Nephron (organoid): Measurements from ENCODE around the gene BACH2.
"Not testable (repeated sequence)": the region's sequence is repeated elsewhere in the genome, so short reads cannot be mapped to it uniquely, and the experiment has no call there.

ENCODE experiments used
- H3K27ac Mint-ChIP-seq, 3 experiments: 2 replicates each; pipeline ENCODE4 v1.8.0; 2020; ENCODE audit warnings: mixed read lengths in 3 of 3, mild to moderate bottlenecking in 2 of 3, moderate library complexity in 1 of 3
- H3K27me3 Mint-ChIP-seq: 2 replicates; pipeline ENCODE4 v1.8.0; 2021; ENCODE audit warnings: low read depth, mild to moderate bottlenecking, moderate library complexity, mixed read lengths
- H3K36me3 Mint-ChIP-seq: 2 replicates; pipeline ENCODE4 v1.8.0; 2020; ENCODE audit warnings: low read depth, mixed read lengths
- H3K4me1 Mint-ChIP-seq: 2 replicates; pipeline ENCODE4 v1.8.0; 2020; ENCODE audit warnings: mixed read lengths
- H3K4me3 Mint-ChIP-seq, 3 experiments: 2 replicates each; pipeline ENCODE4 v1.8.0; 2020; ENCODE audit warnings: mild to moderate bottlenecking in 3 of 3, mixed read lengths in 3 of 3, moderate library complexity in 2 of 3
- H3K9me3 Mint-ChIP-seq: 2 replicates; pipeline ENCODE4 v1.8.0; 2020; ENCODE audit warnings: mixed read lengths
- TF ChIP-seq, protein P1 (sequence below), 3 experiments: fragments of 200-600 bp; sonication (generic); IDR thresholded peaks; one replicate each; pipeline ENCODE4 v1.5.0; 2021; ENCODE audit warnings: antibody characterized with exemption in 3 of 3; ENCODE audit not compliant: unreplicated experiment in 3 of 3

Gene BACH2

DNA sequence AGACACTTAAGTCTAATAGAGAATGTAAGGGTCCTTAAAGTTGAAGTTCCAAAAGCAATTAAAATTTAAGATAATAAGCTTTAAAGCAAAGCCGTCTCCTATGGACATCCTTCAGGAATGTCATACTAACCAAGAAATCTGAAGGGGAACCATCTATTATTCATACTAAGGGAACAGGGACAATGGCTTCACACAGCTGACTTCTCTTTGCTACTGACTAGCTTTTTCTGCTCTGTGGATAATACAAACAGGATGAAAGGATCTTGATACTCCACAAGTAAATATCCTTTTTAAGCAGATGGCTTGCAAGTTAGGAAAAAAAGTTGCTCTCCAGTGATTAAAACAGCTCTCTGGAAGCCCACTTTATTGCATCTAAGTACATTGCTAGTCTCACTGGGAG lies 178.6 kb downstream of the BACH2 start:
- Mint-ChIP-seq H3K4me3 (no peak overlapping the region), H3K4me1 (peaks cover 12% of the 10 kb centered on the region), H3K27me3 (no peaks in the 10 kb centered on the region), H3K36me3 (peaks cover 25% of the 10 kb centered on the region), H3K9me3 (peaks cover 38% of the 10 kb centered on the region), H3K27ac (no peak overlapping the region)
- TF ChIP-seq, protein P1, sequence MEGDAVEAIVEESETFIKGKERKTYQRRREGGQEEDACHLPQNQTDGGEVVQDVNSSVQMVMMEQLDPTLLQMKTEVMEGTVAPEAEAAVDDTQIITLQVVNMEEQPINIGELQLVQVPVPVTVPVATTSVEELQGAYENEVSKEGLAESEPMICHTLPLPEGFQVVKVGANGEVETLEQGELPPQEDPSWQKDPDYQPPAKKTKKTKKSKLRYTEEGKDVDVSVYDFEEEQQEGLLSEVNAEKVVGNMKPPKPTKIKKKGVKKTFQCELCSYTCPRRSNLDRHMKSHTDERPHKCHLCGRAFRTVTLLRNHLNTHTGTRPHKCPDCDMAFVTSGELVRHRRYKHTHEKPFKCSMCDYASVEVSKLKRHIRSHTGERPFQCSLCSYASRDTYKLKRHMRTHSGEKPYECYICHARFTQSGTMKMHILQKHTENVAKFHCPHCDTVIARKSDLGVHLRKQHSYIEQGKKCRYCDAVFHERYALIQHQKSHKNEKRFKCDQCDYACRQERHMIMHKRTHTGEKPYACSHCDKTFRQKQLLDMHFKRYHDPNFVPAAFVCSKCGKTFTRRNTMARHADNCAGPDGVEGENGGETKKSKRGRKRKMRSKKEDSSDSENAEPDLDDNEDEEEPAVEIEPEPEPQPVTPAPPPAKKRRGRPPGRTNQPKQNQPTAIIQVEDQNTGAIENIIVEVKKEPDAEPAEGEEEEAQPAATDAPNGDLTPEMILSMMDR (IDR thresholded peaks at IDR 0.05; ENCODE audit: unreplicated experiment in 3 of 3) = no peak

DNA sequence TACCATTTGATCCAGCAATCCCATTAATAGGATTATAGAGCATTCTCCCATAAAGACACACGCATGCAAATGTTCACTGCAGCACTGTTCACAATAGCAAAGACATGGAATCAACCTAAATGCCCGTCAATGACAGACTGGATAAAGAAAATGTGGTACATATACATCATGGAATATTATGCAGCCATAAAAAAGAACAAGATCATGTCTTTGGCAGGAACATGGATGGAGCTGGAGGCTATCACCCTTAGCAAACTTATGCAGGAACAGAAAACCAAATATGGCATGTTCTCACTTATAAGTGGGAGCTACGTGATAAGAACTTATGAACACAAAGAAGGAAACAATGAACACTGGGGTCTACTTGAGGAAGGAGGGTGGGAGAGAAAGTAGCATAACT lies 180.5 kb downstream of the BACH2 start:
- H3K9me3 Mint-ChIP-seq = peaks cover 50% of the 10 kb centered on the region
- H3K36me3 Mint-ChIP-seq = peaks cover 32% of the 10 kb centered on the region
- not testable (repeated sequence) for H3K4me3 Mint-ChIP-seq, H3K27me3 Mint-ChIP-seq, H3K4me1 Mint-ChIP-seq, H3K27ac Mint-ChIP-seq

DNA sequence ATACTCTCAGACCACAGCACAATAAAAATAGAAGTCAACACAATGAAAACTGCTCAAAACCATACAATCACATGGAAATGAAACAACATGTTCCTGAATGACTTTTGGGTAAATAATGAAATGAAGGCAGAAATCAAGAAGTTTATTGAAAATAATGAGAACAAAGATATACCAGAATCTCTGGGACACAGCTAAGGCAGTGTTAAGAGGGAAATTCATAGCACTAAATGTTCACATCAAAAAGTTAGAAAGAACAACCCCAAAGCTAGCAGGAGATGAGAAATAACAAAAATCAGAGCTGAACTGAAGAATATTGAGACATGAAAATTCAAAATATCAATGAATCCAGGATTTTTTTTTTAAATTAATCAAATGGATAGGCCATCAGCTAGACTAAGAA lies 183.3 kb downstream of the BACH2 start:
- peaks cover 32% of the 10 kb centered on the region for H3K36me3 Mint-ChIP-seq
- H3K4me1 Mint-ChIP-seq = no peaks in the 10 kb centered on the region

DNA sequence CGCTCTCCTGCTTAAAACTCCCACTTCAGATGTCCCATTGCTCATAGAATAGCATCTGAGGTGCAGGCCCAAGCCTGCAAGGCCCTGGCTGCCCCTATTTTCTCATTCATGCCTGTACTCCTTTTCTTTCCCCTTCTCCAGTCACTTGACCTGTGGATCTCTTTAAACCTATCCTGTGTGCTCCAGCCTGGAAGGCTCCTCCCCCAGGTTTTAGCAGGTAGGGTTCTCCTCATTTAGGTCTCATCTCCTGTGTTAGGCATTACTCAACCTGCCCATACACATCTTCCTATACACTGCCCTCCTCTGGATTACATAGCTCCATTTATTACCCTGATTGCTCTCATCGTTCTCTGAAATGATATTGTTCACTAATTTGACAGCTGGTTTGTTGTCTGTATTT lies 185.3 kb downstream of the BACH2 start:
- Mint-ChIP-seq H3K27ac (no peak overlapping the region), H3K9me3 (peaks cover 42% of the 10 kb centered on the region), H3K4me3 (no peak overlapping the region), H3K4me1 (no peaks in the 10 kb centered on the region), H3K36me3 (peaks cover 24% of the 10 kb centered on the region), H3K27me3 (no peaks in the 10 kb centered on the region)
- TF ChIP-seq, protein P1 (IDR thresholded peaks at IDR 0.05; ENCODE audit: unreplicated experiment in 3 of 3) = no peak

More for the DNA sequence above, 183.3 kb downstream of the BACH2 start:
- peaks cover 50% of the 10 kb centered on the region for H3K9me3 Mint-ChIP-seq
- TF ChIP-seq, protein P1 (IDR thresholded peaks at IDR 0.05; ENCODE audit: unreplicated experiment in 3 of 3) = no peak
- no peaks in the 10 kb centered on the region for H3K27me3 Mint-ChIP-seq
- no peak overlapping the region for H3K27ac Mint-ChIP-seq
- H3K4me3 Mint-ChIP-seq = no peak overlapping the region

DNA sequence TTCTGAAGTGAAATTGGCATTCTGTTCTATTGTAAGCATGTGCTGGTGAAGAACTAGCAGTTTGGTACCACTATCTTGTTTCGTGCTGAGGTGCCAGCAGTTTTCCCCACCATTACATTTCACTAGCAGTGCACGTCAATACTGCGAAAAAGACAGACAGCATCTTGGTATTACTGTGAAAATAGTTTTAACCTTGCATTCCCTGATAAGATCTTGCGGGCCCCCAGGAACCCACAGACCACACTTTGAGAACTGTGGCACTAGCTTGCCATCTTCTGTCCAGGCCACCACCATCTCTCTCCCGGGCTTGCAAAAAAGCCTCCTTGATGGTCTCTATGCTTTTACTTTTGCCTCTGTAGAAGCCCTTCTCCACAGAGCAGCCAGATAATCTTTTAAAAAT lies 185.7 kb downstream of the BACH2 start:
- Mint-ChIP-seq H3K36me3 (peaks cover 24% of the 10 kb centered on the region), H3K27me3 (no peaks in the 10 kb centered on the region), H3K9me3 (peaks cover 38% of the 10 kb centered on the region), H3K4me3 (no peak overlapping the region), H3K27ac (no peak overlapping the region), H3K4me1 (no peaks in the 10 kb centered on the region)
- TF ChIP-seq, protein P1 (IDR thresholded peaks at IDR 0.05; ENCODE audit: unreplicated experiment in 3 of 3) = no peak

DNA sequence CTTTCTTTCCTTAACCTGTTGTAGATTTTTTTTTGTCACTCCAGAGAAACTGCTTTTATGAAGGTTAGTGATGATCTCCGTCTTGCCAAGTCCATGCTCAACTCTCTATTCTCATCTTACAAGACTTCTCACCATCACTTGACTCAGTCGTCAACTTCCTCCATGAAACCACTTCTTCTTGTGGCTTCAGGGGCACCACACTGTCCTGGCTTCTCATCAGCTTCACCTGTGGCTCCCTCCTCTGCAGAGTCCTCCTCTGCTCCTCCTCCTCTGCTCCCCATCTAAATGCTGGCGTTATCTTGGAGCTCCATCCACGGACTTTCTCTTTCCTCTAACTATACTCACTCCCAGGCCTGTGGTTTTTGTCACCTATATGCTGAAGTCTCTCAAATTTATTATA lies 187.5 kb downstream of the BACH2 start:
- no peak overlapping the region for H3K4me3 Mint-ChIP-seq
- peaks cover 21% of the 10 kb centered on the region for H3K9me3 Mint-ChIP-seq
- no peak overlapping the region for H3K27ac Mint-ChIP-seq
- TF ChIP-seq, protein P1 (IDR thresholded peaks at IDR 0.05; ENCODE audit: unreplicated experiment in 3 of 3) = no peak
- no peaks in the 10 kb centered on the region for H3K27me3 Mint-ChIP-seq
- peaks cover 10% of the 10 kb centered on the region for H3K36me3 Mint-ChIP-seq
- H3K4me1 Mint-ChIP-seq = no peaks in the 10 kb centered on the region
